Nephron progenitor cell (in vitro differentiated cells): Measurements from ENCODE around the gene VPS13C.

Experiments used
- DNase-seq: peaks from one replicate; pipeline ENCODE4 v3.0.0; 2021
- H3K27ac Mint-ChIP-seq: 2 replicates; pipeline ENCODE4 v1.8.0; 2021; ENCODE audit warnings: mild to moderate bottlenecking, moderate library complexity, mixed read lengths
- H3K27me3 Mint-ChIP-seq: 2 replicates; pipeline ENCODE4 v1.8.0; 2021; ENCODE audit warnings: mild to moderate bottlenecking, low read depth, mixed read lengths; ENCODE audit not compliant: poor library complexity
- H3K36me3 Mint-ChIP-seq: 2 replicates; pipeline ENCODE4 v1.8.0; 2021; ENCODE audit warnings: low read depth, mixed read lengths
- H3K4me1 Mint-ChIP-seq: 2 replicates; pipeline ENCODE4 v1.8.0; 2021; ENCODE audit warnings: mixed read lengths
- H3K4me3 Mint-ChIP-seq: 2 replicates; pipeline ENCODE4 v1.8.0; 2021; ENCODE audit warnings: mild to moderate bottlenecking, moderate library complexity, mixed read lengths
- H3K9me3 Mint-ChIP-seq: 2 replicates; pipeline ENCODE4 v1.8.0; 2021; ENCODE audit warnings: mild to moderate bottlenecking, moderate library complexity, mixed read lengths
- CTCF ChIP-seq: fragments of 200-600 bp; sonication (generic); IDR thresholded peaks from 2 replicates; pipeline ENCODE4 v1.5.0; 2021; ENCODE audit warnings: antibody characterized with exemption

Gene VPS13C

GRCh38 chr15:61916104-61916503 is 144.1 kb downstream of the VPS13C start:
- no peak for DNase-seq
- Mint-ChIP-seq H3K27me3 (no peaks in the 10 kb centered on the region), H3K4me3 (no peak overlapping the region), H3K4me1 (peaks cover 4% of the 10 kb centered on the region), H3K27ac (no peak overlapping the region), H3K9me3 (no peaks in the 10 kb centered on the region), H3K36me3 (peaks cover 28% of the 10 kb centered on the region)
- TF ChIP-seq CTCF, result no peak

GRCh38 chr15:61915640-61916039 is 144.6 kb downstream of the VPS13C start:
- Mint-ChIP-seq H3K9me3 (no peaks in the 10 kb centered on the region), H3K27ac (no peak overlapping the region), H3K4me1 (peaks cover 4% of the 10 kb centered on the region), H3K4me3 (no peak overlapping the region), H3K27me3 (no peaks in the 10 kb centered on the region), H3K36me3 (peaks cover 28% of the 10 kb centered on the region)
- no peak for DNase-seq
- TF ChIP-seq CTCF, result no peak

- Mint-ChIP-seq H3K36me3 (peaks cover 43% of the 10 kb centered on the region), H3K4me3 (no peak overlapping the region), H3K4me1 (peaks cover 4% of the 10 kb centered on the region), H3K27ac (no peak overlapping the region), H3K9me3 (no peaks in the 10 kb centered on the region), H3K27me3 (no peaks in the 10 kb centered on the region)
- no peak for TF ChIP-seq CTCF
- DNase-seq, result no peak
Observed at GRCh38 chr15:61910839-61911369, 149.3 kb downstream of the VPS13C start.

- no peak overlapping the region for H3K27ac Mint-ChIP-seq
- no peak for DNase-seq
- TF ChIP-seq CTCF, result no peak
- no peak overlapping the region for H3K4me3 Mint-ChIP-seq
- peaks cover 46% of the 10 kb centered on the region for H3K36me3 Mint-ChIP-seq
- peaks cover 2% of the 10 kb centered on the region for H3K9me3 Mint-ChIP-seq
- H3K4me1 Mint-ChIP-seq, result no peaks in the 10 kb centered on the region
- no peaks in the 10 kb centered on the region for H3K27me3 Mint-ChIP-seq
Observed at GRCh38 chr15:61908241-61908640, 152.0 kb downstream of the VPS13C start.

GRCh38 chr15:61907753-61908086 is 152.5 kb downstream of the VPS13C start:
- H3K36me3 Mint-ChIP-seq, result peaks cover 48% of the 10 kb centered on the region
- TF ChIP-seq CTCF, result no peak
- no peak for DNase-seq
- H3K4me1 Mint-ChIP-seq, result no peaks in the 10 kb centered on the region
- no peaks in the 10 kb centered on the region for H3K27me3 Mint-ChIP-seq
- H3K27ac Mint-ChIP-seq, result no peak overlapping the region
- no peak overlapping the region for H3K4me3 Mint-ChIP-seq
- peaks cover 7% of the 10 kb centered on the region for H3K9me3 Mint-ChIP-seq

GRCh38 chr15:61906961-61907752 is 153.1 kb downstream of the VPS13C start:
- peaks cover 13% of the 10 kb centered on the region for H3K9me3 Mint-ChIP-seq
- no peak overlapping the region for H3K27ac Mint-ChIP-seq
- TF ChIP-seq CTCF, result no peak
- H3K4me1 Mint-ChIP-seq, result no peaks in the 10 kb centered on the region
- H3K27me3 Mint-ChIP-seq, result no peaks in the 10 kb centered on the region
- peaks cover 54% of the 10 kb centered on the region for H3K36me3 Mint-ChIP-seq
- no peak overlapping the region for H3K4me3 Mint-ChIP-seq
- no peak for DNase-seq
